K562 (cell line): ENCODE measurements around the gene LRRN3.

Source experiments
- FOXA1 ChIP-seq: fragments of 450-650 bp; IDR thresholded peaks from 2 replicates; pipeline ENCODE4 v1.6.1; 2016; ENCODE audit warnings: mild to moderate bottlenecking, borderline replicate concordance
- FOXM1 ChIP-seq, 2 experiments: fragments of 450-650 bp in 1 of 2; sonication (generic) in 1 of 2; formaldehyde crosslinking in 1 of 2; IDR thresholded peaks; 2 replicates each; pipeline versions ENCODE4 v1.6.1 to v1.9.0; 2017 to 2022; ENCODE audit warnings: low read depth in 2 of 2, mild to moderate bottlenecking in 2 of 2, missing genetic modification reagents in 1 of 2, moderate library complexity in 1 of 2
- TAF1 ChIP-seq: IDR thresholded peaks from 2 replicates; pipeline ENCODE4 v1.6.1; 2011; ENCODE audit warnings: mild to moderate bottlenecking, low read length, moderate library complexity; ENCODE audit not compliant: insufficient read depth, control insufficient read depth, severe bottlenecking; ENCODE audit errors: extremely low read depth
- ZNF143 ChIP-seq: sonication (generic); formaldehyde crosslinking; IDR thresholded peaks from 2 replicates; pipeline ENCODE4 v1.9.0; 2022; ENCODE audit warnings: mild to moderate bottlenecking, missing genetic modification reagents

DNA sequence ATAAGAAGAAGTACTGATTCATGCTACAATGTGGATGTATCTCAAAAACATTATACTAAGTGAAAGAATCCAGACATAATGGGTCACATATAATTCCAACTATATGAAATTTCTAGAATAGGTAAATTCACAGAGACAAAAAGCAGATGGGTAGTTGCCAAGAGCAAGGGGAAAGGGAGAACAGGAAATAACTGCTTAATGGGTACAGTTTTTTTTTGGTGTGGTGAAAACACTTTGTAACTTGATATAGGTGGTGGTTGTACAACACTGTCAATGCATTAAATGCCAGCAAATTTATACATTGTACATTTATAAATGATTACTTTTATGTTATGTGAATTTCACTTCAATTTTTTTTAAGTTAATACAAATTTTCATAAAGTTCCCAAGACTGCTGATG lies 19.4 kb upstream of the LRRN3 start:
- no peak for TF ChIP-seq TAF1
- TF ChIP-seq ZNF143 (CRISPR knock-in tag): no peak
- no peak for TF ChIP-seq FOXM1 (IDR thresholded peaks at IDR 0.05; ENCODE audit: low read depth)
- no peak for TF ChIP-seq FOXM1 (CRISPR knock-in tag; IDR thresholded peaks at IDR 0.05; ENCODE audit: low read depth)
- TF ChIP-seq FOXA1: no peak
